ENCODE measurements around the gene ORMDL1.
A peak's percentile ranks its signal among the peaks of the same experiment; 100 is the strongest.

Gene ORMDL1

DNA sequence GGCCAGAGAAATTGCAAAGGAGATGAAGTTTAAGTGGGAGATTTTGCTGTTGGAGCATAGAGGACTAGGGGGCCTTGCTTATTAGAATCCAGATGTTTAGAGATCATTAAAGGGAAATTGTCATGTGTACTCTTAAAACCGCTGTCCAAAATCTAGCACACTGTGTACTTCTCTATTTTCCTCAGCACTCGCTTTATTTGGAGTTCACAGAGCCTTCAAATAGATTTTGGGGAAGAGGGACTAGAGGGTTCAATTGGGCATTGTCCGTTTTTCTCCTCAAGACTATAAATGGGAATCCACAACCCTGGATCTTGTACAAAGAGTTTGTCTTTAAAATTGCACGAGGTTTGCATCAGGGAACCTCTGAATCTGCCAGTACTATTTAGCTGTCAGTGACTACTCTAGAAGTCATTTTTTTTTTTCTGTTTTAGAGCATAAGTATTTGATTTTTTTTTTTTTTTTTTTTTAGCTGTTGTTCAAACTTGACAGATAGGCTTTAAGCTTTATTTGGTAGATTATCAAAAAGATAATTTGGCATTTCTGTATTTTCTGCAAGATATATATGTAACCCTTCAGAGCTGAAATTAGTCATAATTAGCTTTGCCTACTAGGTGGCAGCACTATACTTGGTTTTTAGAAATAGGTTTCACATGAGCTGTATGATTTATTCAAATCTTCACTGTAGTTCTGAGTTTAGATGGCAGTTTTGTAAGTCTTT is 14.3 kb upstream of the ORMDL1 start:
- TF ChIP-seq ZNF70 (CRISPR knock-in tag; IDR thresholded peaks at IDR 0.05) = no peak
- TF ChIP-seq RARB (CRISPR knock-in tag; IDR thresholded peaks at IDR 0.05) = no peak
- TF ChIP-seq, protein P1, sequence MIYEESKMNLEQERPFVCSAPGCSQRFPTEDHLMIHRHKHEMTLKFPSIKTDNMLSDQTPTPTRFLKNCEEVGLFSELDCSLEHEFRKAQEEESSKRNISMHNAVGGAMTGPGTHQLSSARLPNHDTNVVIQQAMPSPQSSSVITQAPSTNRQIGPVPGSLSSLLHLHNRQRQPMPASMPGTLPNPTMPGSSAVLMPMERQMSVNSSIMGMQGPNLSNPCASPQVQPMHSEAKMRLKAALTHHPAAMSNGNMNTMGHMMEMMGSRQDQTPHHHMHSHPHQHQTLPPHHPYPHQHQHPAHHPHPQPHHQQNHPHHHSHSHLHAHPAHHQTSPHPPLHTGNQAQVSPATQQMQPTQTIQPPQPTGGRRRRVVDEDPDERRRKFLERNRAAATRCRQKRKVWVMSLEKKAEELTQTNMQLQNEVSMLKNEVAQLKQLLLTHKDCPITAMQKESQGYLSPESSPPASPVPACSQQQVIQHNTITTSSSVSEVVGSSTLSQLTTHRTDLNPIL (CRISPR knock-in tag; IDR thresholded peaks at IDR 0.05; ENCODE audit: low read depth) = no peak
- TF ChIP-seq OSR1 (CRISPR knock-in tag; IDR thresholded peaks at IDR 0.05) = no peak
- no peak for TF ChIP-seq PPARA (CRISPR knock-in tag; IDR thresholded peaks at IDR 0.05; ENCODE audit: borderline replicate concordance)
- TF ChIP-seq GLIS3 (CRISPR knock-in tag; IDR thresholded peaks at IDR 0.05) = no peak
- peak; percentile 93 for ATAC-seq

DNA sequence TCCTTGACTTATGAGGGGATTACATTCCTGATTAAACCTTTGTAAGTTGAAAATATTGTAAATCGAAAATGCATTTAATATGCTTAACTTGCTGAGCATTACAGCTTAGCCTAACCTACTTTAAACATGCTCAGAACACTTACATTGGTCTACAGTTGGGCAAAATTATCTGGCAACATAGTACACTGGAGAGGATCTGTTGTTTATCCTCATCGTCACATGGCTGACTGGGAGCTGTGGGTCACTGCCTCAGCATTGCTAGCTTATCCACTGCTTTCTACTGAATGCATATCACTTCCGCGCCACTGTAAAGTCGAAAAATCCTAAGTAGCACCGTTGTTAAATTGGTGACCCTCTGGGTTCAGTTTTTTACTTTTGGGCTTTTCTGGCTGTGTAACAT is 13.8 kb upstream of the ORMDL1 start:
- TF ChIP-seq ZFP3 (CRISPR knock-in tag; IDR thresholded peaks at IDR 0.05) = no peak
- no peak for TF ChIP-seq ZNF70 (CRISPR knock-in tag; IDR thresholded peaks at IDR 0.05)
- TF ChIP-seq ESRRG (CRISPR knock-in tag; IDR thresholded peaks at IDR 0.05) = no peak
- TF ChIP-seq, protein P2, sequence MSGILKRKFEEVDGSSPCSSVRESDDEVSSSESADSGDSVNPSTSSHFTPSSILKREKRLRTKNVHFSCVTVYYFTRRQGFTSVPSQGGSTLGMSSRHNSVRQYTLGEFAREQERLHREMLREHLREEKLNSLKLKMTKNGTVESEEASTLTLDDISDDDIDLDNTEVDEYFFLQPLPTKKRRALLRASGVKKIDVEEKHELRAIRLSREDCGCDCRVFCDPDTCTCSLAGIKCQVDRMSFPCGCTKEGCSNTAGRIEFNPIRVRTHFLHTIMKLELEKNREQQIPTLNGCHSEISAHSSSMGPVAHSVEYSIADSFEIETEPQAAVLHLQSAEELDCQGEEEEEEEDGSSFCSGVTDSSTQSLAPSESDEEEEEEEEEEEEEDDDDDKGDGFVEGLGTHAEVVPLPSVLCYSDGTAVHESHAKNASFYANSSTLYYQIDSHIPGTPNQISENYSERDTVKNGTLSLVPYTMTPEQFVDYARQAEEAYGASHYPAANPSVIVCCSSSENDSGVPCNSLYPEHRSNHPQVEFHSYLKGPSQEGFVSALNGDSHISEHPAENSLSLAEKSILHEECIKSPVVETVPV (CRISPR knock-in tag; IDR thresholded peaks at IDR 0.05) = no peak
- TF ChIP-seq, protein P3, sequence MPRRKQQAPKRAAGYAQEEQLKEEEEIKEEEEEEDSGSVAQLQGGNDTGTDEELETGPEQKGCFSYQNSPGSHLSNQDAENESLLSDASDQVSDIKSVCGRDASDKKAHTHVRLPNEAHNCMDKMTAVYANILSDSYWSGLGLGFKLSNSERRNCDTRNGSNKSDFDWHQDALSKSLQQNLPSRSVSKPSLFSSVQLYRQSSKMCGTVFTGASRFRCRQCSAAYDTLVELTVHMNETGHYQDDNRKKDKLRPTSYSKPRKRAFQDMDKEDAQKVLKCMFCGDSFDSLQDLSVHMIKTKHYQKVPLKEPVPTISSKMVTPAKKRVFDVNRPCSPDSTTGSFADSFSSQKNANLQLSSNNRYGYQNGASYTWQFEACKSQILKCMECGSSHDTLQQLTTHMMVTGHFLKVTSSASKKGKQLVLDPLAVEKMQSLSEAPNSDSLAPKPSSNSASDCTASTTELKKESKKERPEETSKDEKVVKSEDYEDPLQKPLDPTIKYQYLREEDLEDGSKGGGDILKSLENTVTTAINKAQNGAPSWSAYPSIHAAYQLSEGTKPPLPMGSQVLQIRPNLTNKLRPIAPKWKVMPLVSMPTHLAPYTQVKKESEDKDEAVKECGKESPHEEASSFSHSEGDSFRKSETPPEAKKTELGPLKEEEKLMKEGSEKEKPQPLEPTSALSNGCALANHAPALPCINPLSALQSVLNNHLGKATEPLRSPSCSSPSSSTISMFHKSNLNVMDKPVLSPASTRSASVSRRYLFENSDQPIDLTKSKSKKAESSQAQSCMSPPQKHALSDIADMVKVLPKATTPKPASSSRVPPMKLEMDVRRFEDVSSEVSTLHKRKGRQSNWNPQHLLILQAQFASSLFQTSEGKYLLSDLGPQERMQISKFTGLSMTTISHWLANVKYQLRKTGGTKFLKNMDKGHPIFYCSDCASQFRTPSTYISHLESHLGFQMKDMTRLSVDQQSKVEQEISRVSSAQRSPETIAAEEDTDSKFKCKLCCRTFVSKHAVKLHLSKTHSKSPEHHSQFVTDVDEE (CRISPR knock-in tag; IDR thresholded peaks at IDR 0.05) = no peak
- no peak for TF ChIP-seq SNAI2 (CRISPR knock-in tag; IDR thresholded peaks at IDR 0.05)
- TF ChIP-seq OSR1 (CRISPR knock-in tag; IDR thresholded peaks at IDR 0.05) = no peak
- no peak for TF ChIP-seq GLIS3 (CRISPR knock-in tag; IDR thresholded peaks at IDR 0.05)
- TF ChIP-seq CSDC2 (CRISPR knock-in tag; IDR thresholded peaks at IDR 0.05) = no peak
- TF ChIP-seq ISL1 (CRISPR knock-in tag; IDR thresholded peaks at IDR 0.05) = no peak
- TF ChIP-seq ZFP30 (CRISPR knock-in tag; IDR thresholded peaks at IDR 0.05) = no peak
- TF ChIP-seq ZC3H10 (CRISPR knock-in tag; IDR thresholded peaks at IDR 0.05) = no peak
- no peak for TF ChIP-seq TCF4 (CRISPR knock-in tag; IDR thresholded peaks at IDR 0.05; ENCODE audit: borderline replicate concordance)
- TF ChIP-seq, protein P4, sequence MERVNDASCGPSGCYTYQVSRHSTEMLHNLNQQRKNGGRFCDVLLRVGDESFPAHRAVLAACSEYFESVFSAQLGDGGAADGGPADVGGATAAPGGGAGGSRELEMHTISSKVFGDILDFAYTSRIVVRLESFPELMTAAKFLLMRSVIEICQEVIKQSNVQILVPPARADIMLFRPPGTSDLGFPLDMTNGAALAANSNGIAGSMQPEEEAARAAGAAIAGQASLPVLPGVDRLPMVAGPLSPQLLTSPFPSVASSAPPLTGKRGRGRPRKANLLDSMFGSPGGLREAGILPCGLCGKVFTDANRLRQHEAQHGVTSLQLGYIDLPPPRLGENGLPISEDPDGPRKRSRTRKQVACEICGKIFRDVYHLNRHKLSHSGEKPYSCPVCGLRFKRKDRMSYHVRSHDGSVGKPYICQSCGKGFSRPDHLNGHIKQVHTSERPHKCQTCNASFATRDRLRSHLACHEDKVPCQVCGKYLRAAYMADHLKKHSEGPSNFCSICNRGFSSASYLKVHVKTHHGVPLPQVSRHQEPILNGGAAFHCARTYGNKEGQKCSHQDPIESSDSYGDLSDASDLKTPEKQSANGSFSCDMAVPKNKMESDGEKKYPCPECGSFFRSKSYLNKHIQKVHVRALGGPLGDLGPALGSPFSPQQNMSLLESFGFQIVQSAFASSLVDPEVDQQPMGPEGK (CRISPR knock-in tag; IDR thresholded peaks at IDR 0.05; ENCODE audit: borderline replicate concordance) = no peak
- TF ChIP-seq TOX (CRISPR knock-in tag; IDR thresholded peaks at IDR 0.05; ENCODE audit: borderline replicate concordance) = no peak
- TF ChIP-seq PPARA (CRISPR knock-in tag; IDR thresholded peaks at IDR 0.05; ENCODE audit: borderline replicate concordance) = no peak
- TF ChIP-seq ZNF565 (CRISPR knock-in tag; conservative IDR thresholded peaks at IDR 0.05; ENCODE audit: low read depth) = no peak
- no peak for ATAC-seq

DNA sequence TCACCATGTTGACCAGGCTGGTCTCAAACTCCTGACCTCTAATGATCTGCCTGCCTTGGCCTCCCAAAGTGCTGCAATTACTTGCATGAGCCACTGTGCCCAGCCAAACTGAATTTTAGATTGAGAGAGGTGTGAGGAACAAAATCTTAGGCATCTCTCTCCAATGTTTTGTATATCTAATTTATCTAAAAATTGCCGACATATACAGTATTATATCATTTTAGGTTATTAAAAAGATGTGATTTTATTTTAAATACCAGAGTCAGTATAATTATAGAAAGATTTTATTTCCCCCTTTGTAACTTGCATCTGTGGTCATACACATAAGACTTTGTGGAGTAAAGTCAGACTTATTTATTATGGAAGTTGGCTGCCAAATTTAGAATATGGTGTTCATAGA is 10.2 kb upstream of the ORMDL1 start:
- ATAC-seq = no peak
- TF ChIP-seq ZNF565 (CRISPR knock-in tag; conservative IDR thresholded peaks at IDR 0.05; ENCODE audit: low read depth) (no peak), TOX (CRISPR knock-in tag; IDR thresholded peaks at IDR 0.05; ENCODE audit: borderline replicate concordance) (no peak), GLIS3 (CRISPR knock-in tag; IDR thresholded peaks at IDR 0.05) (no peak), ZNF70 (CRISPR knock-in tag; IDR thresholded peaks at IDR 0.05) (no peak), ZC3H10 (CRISPR knock-in tag; IDR thresholded peaks at IDR 0.05) (no peak), ISL1 (CRISPR knock-in tag; IDR thresholded peaks at IDR 0.05) (no peak), ZFP30 (CRISPR knock-in tag; IDR thresholded peaks at IDR 0.05) (no peak), ARNTL (CRISPR knock-in tag; IDR thresholded peaks at IDR 0.05; ENCODE audit: borderline replicate concordance, low read depth) (no peak), CSDC2 (CRISPR knock-in tag; IDR thresholded peaks at IDR 0.05) (no peak), OSR1 (CRISPR knock-in tag; IDR thresholded peaks at IDR 0.05) (no peak), PPARA (CRISPR knock-in tag; IDR thresholded peaks at IDR 0.05; ENCODE audit: borderline replicate concordance) (no peak)
- TF ChIP-seq, protein P5, sequence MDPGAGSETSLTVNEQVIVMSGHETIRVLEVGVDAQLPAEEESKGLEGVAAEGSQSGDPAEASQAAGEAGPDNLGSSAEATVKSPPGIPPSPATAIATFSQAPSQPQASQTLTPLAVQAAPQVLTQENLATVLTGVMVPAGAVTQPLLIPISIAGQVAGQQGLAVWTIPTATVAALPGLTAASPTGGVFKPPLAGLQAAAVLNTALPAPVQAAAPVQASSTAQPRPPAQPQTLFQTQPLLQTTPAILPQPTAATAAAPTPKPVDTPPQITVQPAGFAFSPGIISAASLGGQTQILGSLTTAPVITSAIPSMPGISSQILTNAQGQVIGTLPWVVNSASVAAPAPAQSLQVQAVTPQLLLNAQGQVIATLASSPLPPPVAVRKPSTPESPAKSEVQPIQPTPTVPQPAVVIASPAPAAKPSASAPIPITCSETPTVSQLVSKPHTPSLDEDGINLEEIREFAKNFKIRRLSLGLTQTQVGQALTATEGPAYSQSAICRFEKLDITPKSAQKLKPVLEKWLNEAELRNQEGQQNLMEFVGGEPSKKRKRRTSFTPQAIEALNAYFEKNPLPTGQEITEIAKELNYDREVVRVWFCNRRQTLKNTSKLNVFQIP (CRISPR knock-in tag; IDR thresholded peaks at IDR 0.05; ENCODE audit: borderline replicate concordance, low read depth) = no peak
- TF ChIP-seq, protein P4 (CRISPR knock-in tag; IDR thresholded peaks at IDR 0.05; ENCODE audit: borderline replicate concordance) = no peak
- TF ChIP-seq, protein P1 (CRISPR knock-in tag; IDR thresholded peaks at IDR 0.05; ENCODE audit: low read depth) = no peak

Data from SK-N-SH treated with all-trans-retinoic acid at 6 μM for 48 hours (cell line).